Activated T-helper 2 cell treated with anti-CD3 and anti-CD28 coated beads, Interferon-gamma antibody, Interleukin-2, Interleukin-4, amounts not matched to agents 10 μg/mL and 5 μg/mL and 100 μg/mL, durations not matched to agents 14 hours and 24 hours and 36 hours (primary cell): ENCODE results near the gene IFIT2. TPM values are rescaled to one million over a fixed set of nuclear protein-coding genes. Genes with fewer than 3 reads are reported as not detected.
"Not testable (repeated sequence)": the region's sequence is repeated elsewhere in the genome, so short reads cannot be mapped to it uniquely, and the experiment has no call there.

Source experiments
- DNase-seq: peaks from one replicate; pipeline ENCODE4 v3.0.0; 2021; ENCODE audit warnings: low spot score
- H3K27ac Mint-ChIP-seq: one replicate; pipeline ENCODE4 v1.8.0; 2021; ENCODE audit warnings: mixed read lengths
- H3K27me3 Mint-ChIP-seq: one replicate; pipeline ENCODE4 v1.8.0; 2021; ENCODE audit warnings: low read depth, mixed read lengths
- H3K36me3 Mint-ChIP-seq: one replicate; pipeline ENCODE4 v1.8.0; 2021; ENCODE audit warnings: low read depth, mixed read lengths
- H3K4me1 Mint-ChIP-seq: one replicate; pipeline ENCODE4 v1.8.0; 2021; ENCODE audit warnings: low read depth, mixed read lengths
- H3K4me3 Mint-ChIP-seq: one replicate; pipeline ENCODE4 v1.8.0; 2021; ENCODE audit warnings: low read depth, mild to moderate bottlenecking, moderate library complexity, mixed read lengths
- H3K9me3 Mint-ChIP-seq: one replicate; pipeline ENCODE4 v1.8.0; 2021; ENCODE audit warnings: mixed read lengths
- intact Hi-C: fragments of 100-400 bp; cut with micrococcal nuclease; formaldehyde crosslinking; loops from one replicate; pipeline ENCODE4 v1.15.1; 2023
- total RNA-seq: library from RNA; stranded (reverse); gene quantifications from 2 replicates; pipeline ENCODE4 v1.2.3, GENCODE V29; 2022

Gene IFIT2
- total RNA-seq = 0.57 and 0.82 TPM in 2 replicates

- peak; percentile 12 for DNase-seq
- Mint-ChIP-seq H3K36me3 (peaks cover 15% of the 10 kb centered on the region), H3K27me3 (peaks cover 17% of the 10 kb centered on the region), H3K9me3 (peaks cover 19% of the 10 kb centered on the region), H3K4me3 (peak within 1 kb of the TSS; percentile 74), H3K4me1 (peaks cover 24% of the 10 kb centered on the region), H3K27ac (peak within 1 kb of the TSS; percentile 30)
- intact Hi-C loops = loop anchor here (5.0 kb wide), 1 partner anchor 90 kb away; the partner anchor contains the start of gene IFIT1
These were observed at the start of gene IFIT2 for GRCh38 chr10:89301721-89302445. IFIT2 (plus strand) TSS chr10:89302046; CDS start chr10:89302124, 78 bp downstream.

GRCh38 chr10:89252225-89252585 is 49.6 kb upstream of the IFIT2 start:
- intact Hi-C loops = loop anchor here (5.0 kb wide), 2 partner anchors 450 to 975 kb away; partner anchors contain the start of gene KIF20B
- no peak overlapping the region for H3K4me3 Mint-ChIP-seq
- no peak overlapping the region for H3K27ac Mint-ChIP-seq

GRCh38 chr10:89255091-89255579 is 46.7 kb upstream of the IFIT2 start:
- H3K4me3 Mint-ChIP-seq, H3K27ac Mint-ChIP-seq, intact Hi-C loops, H3K36me3 Mint-ChIP-seq, DNase-seq: not testable (repeated sequence)
- peaks cover 28% of the 10 kb centered on the region for H3K27me3 Mint-ChIP-seq
- H3K4me1 Mint-ChIP-seq = peaks cover 13% of the 10 kb centered on the region
- peaks cover 29% of the 10 kb centered on the region for H3K9me3 Mint-ChIP-seq

More at GRCh38 chr10:89252225-89252585, 49.6 kb upstream of the IFIT2 start:
- DNase-seq = no peak
- Mint-ChIP-seq H3K4me1 (peaks cover 23% of the 10 kb centered on the region), H3K36me3 (peaks cover 7% of the 10 kb centered on the region), H3K9me3 (peaks cover 29% of the 10 kb centered on the region), H3K27me3 (peaks cover 14% of the 10 kb centered on the region)

GRCh38 chr10:89255793-89256192 is 46.1 kb upstream of the IFIT2 start:
- no peak for DNase-seq
- Mint-ChIP-seq H3K27me3 (peaks cover 28% of the 10 kb centered on the region), H3K4me3 (no peak overlapping the region), H3K27ac (no peak overlapping the region), H3K4me1 (peaks cover 17% of the 10 kb centered on the region), H3K36me3 (peaks cover 7% of the 10 kb centered on the region), H3K9me3 (peaks cover 29% of the 10 kb centered on the region)
- intact Hi-C loops = no loop called here

GRCh38 chr10:89256340-89256739 is 45.5 kb upstream of the IFIT2 start:
- Mint-ChIP-seq H3K36me3 (peaks cover 7% of the 10 kb centered on the region), H3K27me3 (peaks cover 28% of the 10 kb centered on the region), H3K27ac (no peak overlapping the region), H3K4me1 (peaks cover 12% of the 10 kb centered on the region), H3K9me3 (peaks cover 29% of the 10 kb centered on the region), H3K4me3 (no peak overlapping the region)
- DNase-seq = no peak
- intact Hi-C loops = no loop called here

- Mint-ChIP-seq H3K27me3 (peaks cover 28% of the 10 kb centered on the region), H3K27ac (no peak overlapping the region), H3K36me3 (peaks cover 7% of the 10 kb centered on the region), H3K4me1 (peaks cover 12% of the 10 kb centered on the region), H3K9me3 (peaks cover 29% of the 10 kb centered on the region), H3K4me3 (no peak overlapping the region)
- intact Hi-C loops = no loop called here
- DNase-seq = no peak
These were observed 44.9 kb upstream of the IFIT2 start for GRCh38 chr10:89256962-89257361.

- Mint-ChIP-seq H3K4me3 (no peak overlapping the region), H3K36me3 (peaks cover 7% of the 10 kb centered on the region), H3K4me1 (peaks cover 13% of the 10 kb centered on the region), H3K9me3 (peaks cover 29% of the 10 kb centered on the region), H3K27ac (no peak overlapping the region), H3K27me3 (peaks cover 28% of the 10 kb centered on the region)
- DNase-seq = no peak
- intact Hi-C loops = no loop called here
These were observed 44.3 kb upstream of the IFIT2 start for GRCh38 chr10:89257581-89257980.

GRCh38 chr10:89258881-89259280 is 43.0 kb upstream of the IFIT2 start:
- intact Hi-C loops = no loop called here
- Mint-ChIP-seq H3K4me3 (no peak overlapping the region), H3K36me3 (peaks cover 7% of the 10 kb centered on the region), H3K9me3 (peaks cover 16% of the 10 kb centered on the region), H3K4me1 (peaks cover 13% of the 10 kb centered on the region), H3K27ac (no peak overlapping the region), H3K27me3 (peaks cover 31% of the 10 kb centered on the region)
- DNase-seq = no peak

GRCh38 chr10:89262086-89263051 is 39.5 kb upstream of the IFIT2 start:
- Mint-ChIP-seq H3K4me1 (peaks cover 10% of the 10 kb centered on the region), H3K9me3 (no peaks in the 10 kb centered on the region), H3K27ac (no peak overlapping the region), H3K36me3 (no peaks in the 10 kb centered on the region), H3K27me3 (peaks cover 24% of the 10 kb centered on the region), H3K4me3 (no peak overlapping the region)
- DNase-seq = no peak
- intact Hi-C loops = no loop called here

GRCh38 chr10:89263091-89263490 is 38.8 kb upstream of the IFIT2 start:
- H3K4me1 Mint-ChIP-seq = peaks cover 10% of the 10 kb centered on the region
- DNase-seq = no peak
- peaks cover 21% of the 10 kb centered on the region for H3K27me3 Mint-ChIP-seq
- H3K9me3 Mint-ChIP-seq = no peaks in the 10 kb centered on the region
- H3K27ac Mint-ChIP-seq = no peak overlapping the region
- intact Hi-C loops = no loop called here
- no peak overlapping the region for H3K4me3 Mint-ChIP-seq
- H3K36me3 Mint-ChIP-seq = no peaks in the 10 kb centered on the region

GRCh38 chr10:89263531-89263930 is 38.3 kb upstream of the IFIT2 start:
- Mint-ChIP-seq H3K27me3 (peaks cover 20% of the 10 kb centered on the region), H3K4me3 (no peak overlapping the region), H3K4me1 (peaks cover 10% of the 10 kb centered on the region), H3K36me3 (no peaks in the 10 kb centered on the region), H3K9me3 (no peaks in the 10 kb centered on the region), H3K27ac (no peak overlapping the region)
- DNase-seq = no peak
- intact Hi-C loops = no loop called here

GRCh38 chr10:89266721-89267453 is 35.0 kb upstream of the IFIT2 start:
- peaks cover 3% of the 10 kb centered on the region for H3K4me1 Mint-ChIP-seq
- H3K27ac Mint-ChIP-seq = no peak overlapping the region
- no peaks in the 10 kb centered on the region for H3K9me3 Mint-ChIP-seq
- H3K27me3 Mint-ChIP-seq = peaks cover 16% of the 10 kb centered on the region
- intact Hi-C loops = no loop called here
- H3K36me3 Mint-ChIP-seq = no peaks in the 10 kb centered on the region
- no peak for DNase-seq
- no peak overlapping the region for H3K4me3 Mint-ChIP-seq
